HG02763 (cell line): Measurements from ENCODE around the gene CMPK1.

Experiments used
- ATAC-seq: cut with Tn5 transposase; IDR thresholded peaks from one replicate; pipeline ENCODE4 v1.9.1; 2021; ENCODE audit warnings: mild to moderate bottlenecking, moderate library complexity; ENCODE audit not compliant: unreplicated experiment

The CMPK1 gene

GRCh38 chr1:47393141-47393540, 59.6 kb downstream of the CMPK1 start:
- ATAC-seq, result no peak

DNA sequence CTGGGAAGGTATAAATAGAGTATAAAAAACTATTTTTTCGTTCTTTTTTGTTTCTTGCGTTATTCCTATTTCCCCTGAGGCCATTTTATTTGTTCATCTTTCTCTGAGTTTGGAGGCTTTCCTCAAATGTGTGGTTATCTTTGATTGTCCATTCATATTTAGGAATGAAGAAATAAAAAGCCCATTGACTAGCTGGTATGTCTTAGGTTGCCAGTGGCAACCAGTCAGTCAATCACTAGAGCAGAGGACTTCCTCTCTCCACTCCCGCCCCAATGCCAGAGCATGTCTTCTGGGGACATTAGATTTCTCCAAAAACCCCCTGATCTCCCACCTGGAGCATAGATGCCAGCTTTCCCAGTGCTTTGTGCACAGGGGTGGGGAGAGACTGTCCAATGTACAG, 61.8 kb downstream of the CMPK1 start:
- ATAC-seq, result no peak

GRCh38 chr1:47396671-47397196, 63.1 kb downstream of the CMPK1 start:
- ATAC-seq, result no peak

DNA sequence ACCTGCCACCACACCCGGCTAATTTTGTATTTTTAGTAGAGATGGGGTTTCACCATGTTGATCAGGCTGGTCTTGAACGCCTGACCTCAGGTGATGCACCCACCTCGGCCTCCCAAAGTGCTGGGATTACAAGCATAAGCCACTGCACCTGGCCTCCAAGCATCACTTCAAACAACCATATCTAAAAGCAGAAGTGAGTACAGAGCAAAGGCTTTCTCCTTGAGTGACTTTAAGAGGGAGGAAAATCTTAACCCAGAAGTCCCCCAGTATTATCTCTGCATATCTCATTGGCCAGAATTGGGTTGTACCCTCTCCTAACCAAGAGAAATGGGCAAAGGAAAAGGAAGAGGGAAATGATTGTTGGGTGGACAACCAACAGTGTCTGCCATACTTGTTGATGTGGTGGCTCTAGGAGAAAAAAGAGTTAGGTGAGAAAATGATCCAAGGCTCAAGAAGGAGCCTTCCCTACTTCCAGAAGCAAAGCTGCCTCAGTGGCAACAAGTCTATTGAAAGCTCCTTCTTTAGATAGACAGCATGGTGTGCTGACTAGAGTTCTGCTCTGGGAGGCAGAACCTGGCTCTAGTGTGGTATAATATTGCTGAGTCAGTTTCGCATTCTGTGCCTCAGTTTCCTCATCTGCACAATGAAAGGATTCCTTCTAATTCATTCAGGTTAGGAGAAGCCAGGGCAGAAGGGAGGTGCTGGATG, 65.7 kb downstream of the CMPK1 start:
- no peak for ATAC-seq

DNA sequence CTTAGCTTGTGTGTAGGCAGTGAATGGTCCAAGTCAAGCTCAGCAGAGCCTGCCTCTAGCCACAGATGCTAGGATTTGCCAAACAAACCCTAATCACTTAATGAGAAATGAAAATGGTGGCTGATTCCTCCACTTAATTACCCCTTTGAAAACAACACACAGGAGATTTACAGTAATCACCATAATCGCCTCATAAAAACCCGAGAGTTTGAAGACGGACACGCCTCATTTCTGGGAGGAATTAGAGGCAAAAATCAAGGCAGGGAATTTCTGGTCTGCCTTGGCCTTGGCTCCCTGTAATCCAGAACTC, 66.2 kb downstream of the CMPK1 start:
- ATAC-seq, result no peak

DNA sequence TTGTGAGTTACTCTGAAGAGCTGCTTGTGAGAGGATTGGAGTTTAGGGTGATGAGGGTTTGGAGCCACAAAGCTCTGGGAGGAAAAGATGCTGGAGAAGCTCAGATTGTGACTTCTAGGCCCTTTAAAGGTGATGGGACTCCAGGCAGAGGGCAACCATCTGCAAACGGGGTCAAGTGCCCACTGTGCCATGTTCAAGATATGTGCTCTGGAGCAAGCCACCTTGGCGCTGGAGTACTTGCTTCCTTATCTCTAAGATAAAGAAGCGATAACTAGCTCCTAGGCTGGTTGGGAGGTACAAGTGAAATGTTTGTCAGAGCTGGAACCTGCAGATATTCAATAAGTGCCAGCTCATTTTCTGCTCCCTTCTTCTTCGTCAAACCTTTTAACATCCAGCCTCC, 68.2 kb downstream of the CMPK1 start:
- no peak for ATAC-seq

DNA sequence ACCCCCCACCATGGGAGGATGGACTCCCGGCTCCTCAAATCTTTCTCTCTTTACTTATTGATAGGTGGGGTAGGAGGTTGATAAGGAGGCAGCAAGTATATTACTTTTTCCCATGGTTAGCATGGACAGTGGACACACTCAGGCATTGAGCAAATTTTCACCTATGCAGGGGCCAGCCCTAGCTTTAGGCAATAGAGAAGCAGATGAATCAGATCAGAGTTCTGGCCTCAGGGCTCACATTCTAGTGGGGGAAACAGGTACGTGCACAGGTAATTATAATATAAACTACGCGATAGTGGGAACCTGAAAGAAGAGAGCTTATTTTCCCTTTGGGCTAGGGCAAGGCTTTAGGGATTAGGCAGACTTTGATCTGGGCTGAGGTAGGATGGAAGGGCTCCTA, 69.0 kb downstream of the CMPK1 start:
- ATAC-seq, result no peak

DNA sequence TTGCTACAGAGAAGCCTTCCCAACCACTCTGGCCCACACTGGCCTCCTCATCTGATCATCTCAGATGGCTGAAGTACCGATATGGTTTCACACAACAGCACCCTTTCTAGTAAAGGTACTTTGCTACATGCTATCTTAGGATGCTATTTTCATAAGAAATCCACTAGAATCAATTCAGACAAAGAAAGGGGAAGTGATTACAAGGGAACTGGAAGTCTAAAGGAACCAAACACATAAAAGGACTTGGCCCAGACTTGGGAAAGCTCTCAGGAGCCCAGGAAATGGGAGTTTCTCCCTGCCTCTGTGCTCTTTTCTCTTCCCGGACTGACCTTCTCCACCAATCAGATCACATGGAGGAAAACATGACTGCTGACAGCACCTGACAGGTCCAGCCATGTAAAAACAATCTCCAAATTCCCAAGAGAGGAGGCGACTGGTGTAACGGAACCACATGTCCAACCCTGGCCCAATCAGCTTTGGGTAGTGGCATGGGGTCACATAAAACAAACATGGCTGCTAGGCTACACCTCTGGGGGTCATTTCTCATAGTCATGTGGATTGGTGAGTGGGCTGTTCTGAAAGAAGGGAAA, 69.8 kb downstream of the CMPK1 start:
- no peak for ATAC-seq

GRCh38 chr1:47405697-47406096, 72.1 kb downstream of the CMPK1 start:
- ATAC-seq, result no peak

DNA sequence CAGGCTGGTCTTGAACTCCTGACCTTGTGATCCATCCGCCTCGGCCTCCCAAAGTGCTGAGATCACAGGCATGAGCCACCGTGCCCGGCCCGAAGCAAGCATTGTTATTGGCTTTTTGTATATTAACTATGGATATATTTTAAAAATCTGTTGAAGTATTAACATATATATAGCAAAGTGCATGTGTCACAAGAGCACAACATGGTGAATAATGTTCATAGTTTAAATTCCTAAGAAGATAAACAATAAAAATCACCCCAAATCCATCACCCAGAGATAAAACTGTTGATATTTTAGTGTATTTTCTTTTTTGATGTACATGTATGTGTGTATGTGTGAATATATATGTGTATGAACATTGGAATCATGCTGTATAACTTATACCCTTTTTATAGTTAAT, 73.4 kb downstream of the CMPK1 start:
- ATAC-seq, result no peak

- no peak for ATAC-seq
Observed at GRCh38 chr1:47407481-47407880, 73.9 kb downstream of the CMPK1 start.

- ATAC-seq, result no peak
Observed at GRCh38 chr1:47409311-47410067, 75.9 kb downstream of the CMPK1 start.

- no peak for ATAC-seq
Observed at GRCh38 chr1:47410068-47410455, 76.5 kb downstream of the CMPK1 start.

GRCh38 chr1:47411436-47411835, 77.8 kb downstream of the CMPK1 start:
- ATAC-seq, result no peak

DNA sequence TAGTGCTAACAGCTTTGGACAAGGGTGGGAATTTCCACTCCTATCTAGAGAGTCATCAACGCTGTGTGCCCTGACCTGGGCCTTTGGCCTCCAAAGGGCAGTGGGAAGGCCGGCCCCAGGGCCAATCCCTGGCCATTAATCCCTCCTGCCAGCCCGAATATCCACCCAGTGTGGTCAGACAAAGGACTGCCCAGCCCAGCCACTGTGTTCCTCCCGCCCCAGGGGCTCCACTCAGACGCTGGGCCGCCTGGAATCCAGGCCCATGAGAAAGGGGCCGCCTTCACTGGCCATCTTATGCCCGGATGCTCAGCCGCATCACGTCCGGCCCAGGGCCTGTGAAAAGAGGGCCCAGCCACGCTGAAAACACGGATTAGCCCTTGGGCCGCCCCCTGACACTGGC, 78.8 kb downstream of the CMPK1 start:
- ATAC-seq, result no peak

DNA sequence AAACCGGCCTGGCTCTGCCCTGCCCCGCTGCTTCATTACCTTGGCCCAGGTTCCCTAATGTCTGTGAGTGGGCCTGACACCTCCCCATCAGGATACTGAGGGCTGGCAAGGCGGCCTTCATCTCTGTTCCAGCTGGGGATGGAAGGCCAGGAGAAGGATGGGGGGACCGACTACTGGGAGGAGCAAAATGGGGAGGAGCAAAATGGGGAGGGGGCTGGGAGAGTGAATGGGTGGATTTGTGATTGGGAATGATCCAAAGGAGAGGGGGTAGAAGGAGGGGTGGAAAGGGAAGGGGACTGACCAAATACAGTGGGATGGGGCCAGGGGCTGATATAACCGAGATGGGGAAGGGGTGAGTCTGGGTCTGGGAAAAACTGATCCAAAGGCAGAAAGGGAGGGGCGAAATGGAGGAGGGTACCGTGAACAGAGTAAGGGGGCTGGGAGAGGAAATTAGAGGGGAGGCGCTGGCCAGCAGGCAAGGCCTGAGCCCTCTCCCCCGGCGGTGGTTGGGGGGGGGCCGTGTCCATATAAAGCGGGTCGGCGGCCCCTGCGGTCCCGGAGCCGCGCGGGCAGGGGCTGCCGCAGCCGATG, 82.2 kb downstream of the CMPK1 start, which contains the start of gene FOXE3:
FOXE3 (plus strand) TSS at position 558 of the 591 bp plus-strand sequence; CDS start at position 589, 31 bp downstream.
- ATAC-seq, result no peak

DNA sequence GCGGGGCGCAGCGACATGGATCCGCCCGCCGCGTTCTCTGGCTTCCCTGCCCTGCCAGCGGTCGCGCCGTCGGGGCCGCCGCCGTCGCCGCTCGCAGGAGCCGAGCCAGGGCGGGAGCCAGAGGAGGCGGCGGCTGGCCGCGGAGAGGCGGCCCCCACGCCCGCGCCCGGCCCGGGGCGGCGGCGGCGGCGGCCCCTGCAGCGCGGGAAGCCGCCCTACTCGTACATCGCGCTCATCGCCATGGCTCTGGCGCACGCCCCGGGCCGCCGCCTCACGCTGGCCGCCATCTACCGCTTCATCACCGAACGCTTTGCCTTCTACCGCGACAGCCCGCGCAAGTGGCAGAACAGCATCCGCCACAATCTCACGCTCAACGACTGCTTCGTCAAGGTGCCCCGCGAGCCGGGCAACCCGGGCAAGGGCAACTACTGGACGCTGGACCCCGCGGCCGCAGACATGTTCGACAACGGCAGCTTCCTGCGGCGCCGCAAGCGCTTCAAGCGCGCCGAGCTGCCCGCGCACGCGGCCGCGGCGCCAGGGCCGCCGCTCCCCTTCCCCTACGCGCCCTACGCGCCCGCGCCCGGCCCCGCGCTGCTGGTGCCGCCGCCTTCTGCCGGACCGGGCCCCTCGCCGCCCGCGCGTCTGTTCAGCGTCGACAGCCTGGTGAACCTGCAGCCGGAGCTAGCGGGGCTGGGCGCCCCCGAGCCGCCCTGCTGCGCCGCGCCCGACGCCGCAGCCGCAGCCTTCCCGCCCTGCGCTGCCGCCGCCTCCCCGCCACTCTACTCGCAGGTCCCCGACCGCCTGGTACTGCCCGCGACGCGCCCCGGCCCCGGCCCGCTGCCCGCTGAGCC, 83.0 kb downstream of the CMPK1 start:
- no peak for ATAC-seq

DNA sequence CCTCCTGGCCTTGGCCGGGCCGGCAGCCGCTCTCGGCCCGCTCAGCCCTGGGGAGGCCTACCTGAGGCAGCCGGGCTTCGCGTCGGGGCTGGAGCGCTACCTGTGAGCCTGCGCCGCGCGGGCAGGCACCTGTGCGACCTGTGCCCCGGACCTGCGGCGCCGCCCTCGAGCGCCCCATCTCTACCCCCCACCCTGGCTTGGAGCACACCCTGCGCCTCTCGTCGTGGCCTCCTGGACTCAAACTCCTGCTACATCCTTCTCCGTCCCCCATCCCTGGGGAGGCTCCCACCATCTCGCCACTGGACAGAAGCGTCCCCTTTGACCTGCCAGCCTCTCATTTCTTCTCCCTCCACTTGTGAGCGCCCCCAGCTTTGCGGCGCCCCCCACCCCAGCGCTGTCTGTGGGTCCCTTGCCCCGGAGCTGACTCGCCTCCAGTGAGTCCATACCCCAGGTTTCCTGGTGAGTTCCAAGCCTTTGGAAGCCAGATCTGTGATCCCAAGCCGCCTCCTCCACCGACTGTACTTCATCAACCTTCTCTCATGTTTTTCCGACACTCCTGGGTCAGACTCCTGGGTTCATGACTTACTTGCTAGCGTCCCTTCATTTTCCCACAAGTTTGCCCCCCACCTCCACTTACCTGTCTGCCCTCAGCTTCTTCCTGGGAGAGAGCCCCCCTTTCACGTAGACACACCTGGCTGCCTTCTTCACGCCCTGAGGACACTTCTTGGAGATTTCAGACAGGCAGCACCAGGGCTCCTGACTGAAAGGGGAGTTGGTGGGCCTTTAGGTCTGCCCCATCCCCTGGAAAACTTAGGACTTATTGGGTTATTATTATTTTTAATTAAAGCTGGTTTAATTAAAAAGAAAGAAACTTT, 83.8 kb downstream of the CMPK1 start:
- no peak for ATAC-seq

- no peak for ATAC-seq
Observed at GRCh38 chr1:47418122-47418521, 84.5 kb downstream of the CMPK1 start.
